Neural progenitor cell (in vitro differentiated cells): ENCODE data around the gene SRRM5.

Experiments
- EZH2 ChIP-seq: fragments of 200-600 bp; sonication (generic); IDR thresholded peaks from 2 replicates; pipeline ENCODE4 v1.6.1; 2017; ENCODE audit warnings: antibody characterized with exemption, mild to moderate bottlenecking, moderate library complexity
- EZH2phosphoT487 ChIP-seq: fragments of 200-600 bp; sonication (generic); IDR thresholded peaks from 2 replicates; pipeline ENCODE4 v1.6.1; 2017; ENCODE audit warnings: antibody characterized with exemption
- TF ChIP-seq, protein P1 (sequence below): fragments of 200-600 bp; sonication (generic); IDR thresholded peaks from 2 replicates; pipeline ENCODE4 v1.5.1; 2017; ENCODE audit warnings: antibody characterized with exemption, mild to moderate bottlenecking

DNA sequence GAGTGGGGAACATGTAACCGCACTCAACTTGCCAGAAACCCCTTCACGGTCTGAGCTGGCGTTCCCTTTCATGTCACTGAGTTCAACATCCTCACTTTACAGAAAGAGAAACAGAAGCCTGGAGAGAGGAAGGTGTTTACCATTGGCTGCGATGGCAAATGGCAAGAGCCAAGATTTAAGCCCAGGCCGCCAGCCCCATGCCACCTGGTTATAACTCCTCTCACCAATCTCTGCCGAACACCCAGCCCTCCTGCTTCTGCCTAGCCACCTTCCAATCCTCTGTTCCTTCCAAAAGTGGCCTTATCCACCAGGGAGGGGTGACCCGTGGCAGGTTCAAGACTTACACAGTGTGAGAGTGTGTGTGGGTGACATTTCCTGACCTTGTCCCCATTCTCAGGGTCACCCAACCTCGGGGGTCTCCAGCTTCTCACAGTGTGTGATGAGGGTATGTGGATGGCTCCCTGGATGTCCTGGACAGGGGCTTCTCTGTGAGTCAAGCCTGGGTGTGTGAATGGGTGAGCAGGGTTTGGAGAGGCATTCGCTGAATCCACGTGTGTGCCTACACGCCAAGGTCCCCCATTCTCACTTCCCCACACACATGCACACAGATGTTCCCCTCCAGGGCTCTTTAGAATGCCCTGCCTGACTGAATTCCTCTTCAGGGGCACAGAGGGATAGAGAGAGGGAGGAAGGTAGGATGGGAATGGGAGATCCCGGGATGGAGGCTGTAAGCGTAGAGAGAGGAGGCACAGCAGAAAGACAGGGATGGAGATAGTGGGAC lies 26.5 kb downstream of the SRRM5 start:
- TF ChIP-seq, protein P1, sequence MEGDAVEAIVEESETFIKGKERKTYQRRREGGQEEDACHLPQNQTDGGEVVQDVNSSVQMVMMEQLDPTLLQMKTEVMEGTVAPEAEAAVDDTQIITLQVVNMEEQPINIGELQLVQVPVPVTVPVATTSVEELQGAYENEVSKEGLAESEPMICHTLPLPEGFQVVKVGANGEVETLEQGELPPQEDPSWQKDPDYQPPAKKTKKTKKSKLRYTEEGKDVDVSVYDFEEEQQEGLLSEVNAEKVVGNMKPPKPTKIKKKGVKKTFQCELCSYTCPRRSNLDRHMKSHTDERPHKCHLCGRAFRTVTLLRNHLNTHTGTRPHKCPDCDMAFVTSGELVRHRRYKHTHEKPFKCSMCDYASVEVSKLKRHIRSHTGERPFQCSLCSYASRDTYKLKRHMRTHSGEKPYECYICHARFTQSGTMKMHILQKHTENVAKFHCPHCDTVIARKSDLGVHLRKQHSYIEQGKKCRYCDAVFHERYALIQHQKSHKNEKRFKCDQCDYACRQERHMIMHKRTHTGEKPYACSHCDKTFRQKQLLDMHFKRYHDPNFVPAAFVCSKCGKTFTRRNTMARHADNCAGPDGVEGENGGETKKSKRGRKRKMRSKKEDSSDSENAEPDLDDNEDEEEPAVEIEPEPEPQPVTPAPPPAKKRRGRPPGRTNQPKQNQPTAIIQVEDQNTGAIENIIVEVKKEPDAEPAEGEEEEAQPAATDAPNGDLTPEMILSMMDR, result no peak
- TF ChIP-seq EZH2phosphoT487, result no peak
- no peak for TF ChIP-seq EZH2
